Activated CD4-positive, alpha-beta memory T cell treated with anti-CD3 and anti-CD28 coated beads for 36 hours (primary cell): ENCODE results near the gene CACNA1C. TPM values are rescaled to one million over a fixed set of nuclear protein-coding genes. Genes with fewer than 3 reads are reported as not detected.
A peak's percentile ranks its signal among the peaks of the same experiment; 100 is the strongest.

Source experiments
- CTCF ChIA-PET: fragments of 350-600 bp; sonication (Branson Sonifier 250); formaldehyde crosslinking; loops from one replicate; lab custom pipeline; 2021; ENCODE audit warnings: antibody characterized with exemption, inconsistent platforms; lab: Charles Lee
- POLR2A ChIA-PET: fragments of 350-600 bp; sonication (Branson Sonifier 250); formaldehyde crosslinking; loops from one replicate; lab custom pipeline; 2021; ENCODE audit warnings: antibody characterized with exemption; lab: Charles Lee
- DNase-seq: peaks from one replicate; pipeline ENCODE4 v3.0.0-alpha.2; 2020
- H3K27ac Mint-ChIP-seq: one replicate; pipeline ENCODE4 v1.8.0; 2021; ENCODE audit warnings: mixed read lengths
- H3K27me3 Mint-ChIP-seq: one replicate; pipeline ENCODE4 v1.8.0; 2021; ENCODE audit warnings: mixed read lengths
- H3K36me3 Mint-ChIP-seq: one replicate; pipeline ENCODE4 v1.8.0; 2021; ENCODE audit warnings: mixed read lengths
- H3K4me1 Mint-ChIP-seq: one replicate; pipeline ENCODE4 v1.8.0; 2021; ENCODE audit warnings: low read depth, mixed read lengths
- H3K4me3 Mint-ChIP-seq: one replicate; pipeline ENCODE4 v1.8.0; 2021; ENCODE audit warnings: mild to moderate bottlenecking, mixed read lengths
- H3K9me3 Mint-ChIP-seq: one replicate; pipeline ENCODE4 v1.8.0; 2021; ENCODE audit warnings: mixed read lengths
- intact Hi-C: fragments of 100-400 bp; cut with micrococcal nuclease; formaldehyde crosslinking; loops from one replicate; pipeline ENCODE4 v1.15.1; 2023
- total RNA-seq, 2 experiments: library from RNA; stranded (reverse); gene quantifications; one replicate each; pipeline ENCODE4 v1.2.3, GENCODE V29; 2021

Gene CACNA1C
- total RNA-seq, 2 experiments from 2014 or later, result 0.07 to 0.12 TPM

GRCh38 chr12:2608608-2608945 is 555.8 kb downstream of the CACNA1C start:
- intact Hi-C loops, result no loop called here
- peaks cover 34% of the 10 kb centered on the region for H3K27me3 Mint-ChIP-seq
- H3K4me3 Mint-ChIP-seq, result no peak overlapping the region
- no peaks in the 10 kb centered on the region for H3K9me3 Mint-ChIP-seq
- H3K27ac Mint-ChIP-seq, result no peak overlapping the region
- ChIA-PET POLR2A (no interaction called here), CTCF (interaction anchor here (0.5 kb wide), 1 partner anchor 25 kb away, joined by 3 read pairs; no protein-coding TSS in a partner anchor)
- H3K36me3 Mint-ChIP-seq, result no peaks in the 10 kb centered on the region
- peaks cover 9% of the 10 kb centered on the region for H3K4me1 Mint-ChIP-seq
- no peak for DNase-seq

GRCh38 chr12:2609020-2609419 is 556.2 kb downstream of the CACNA1C start:
- ChIA-PET CTCF (interaction anchor here (0.5 kb wide), 1 partner anchor 26 kb away, joined by 3 read pairs; no protein-coding TSS in a partner anchor), POLR2A (no interaction called here)
- no peaks in the 10 kb centered on the region for H3K36me3 Mint-ChIP-seq
- no peak overlapping the region for H3K27ac Mint-ChIP-seq
- intact Hi-C loops, result no loop called here
- H3K27me3 Mint-ChIP-seq, result peaks cover 35% of the 10 kb centered on the region
- DNase-seq, result peak; percentile 11
- H3K4me3 Mint-ChIP-seq, result no peak overlapping the region
- peaks cover 13% of the 10 kb centered on the region for H3K4me1 Mint-ChIP-seq
- no peaks in the 10 kb centered on the region for H3K9me3 Mint-ChIP-seq

- intact Hi-C loops, result no loop called here
- H3K9me3 Mint-ChIP-seq, result no peaks in the 10 kb centered on the region
- H3K4me3 Mint-ChIP-seq, result no peak overlapping the region
- no peaks in the 10 kb centered on the region for H3K36me3 Mint-ChIP-seq
- H3K27me3 Mint-ChIP-seq, result peaks cover 46% of the 10 kb centered on the region
- H3K4me1 Mint-ChIP-seq, result peaks cover 18% of the 10 kb centered on the region
- ChIA-PET CTCF (no interaction called here), POLR2A (no interaction called here)
- no peak for DNase-seq
- no peak overlapping the region for H3K27ac Mint-ChIP-seq
Observed at GRCh38 chr12:2610358-2610757, 557.6 kb downstream of the CACNA1C start.

GRCh38 chr12:2613326-2614073 is 560.7 kb downstream of the CACNA1C start:
- Mint-ChIP-seq H3K27ac (peak overlapping the region; percentile 53), H3K36me3 (no peaks in the 10 kb centered on the region), H3K4me1 (peaks cover 18% of the 10 kb centered on the region), H3K27me3 (peaks cover 59% of the 10 kb centered on the region), H3K4me3 (no peak overlapping the region), H3K9me3 (no peaks in the 10 kb centered on the region)
- intact Hi-C loops, result no loop called here
- ChIA-PET POLR2A (no interaction called here), CTCF (no interaction called here)
- peak; percentile 79 for DNase-seq

GRCh38 chr12:2614341-2614740 is 561.6 kb downstream of the CACNA1C start:
- Mint-ChIP-seq H3K27ac (no peak overlapping the region), H3K36me3 (no peaks in the 10 kb centered on the region), H3K27me3 (peaks cover 55% of the 10 kb centered on the region), H3K4me1 (peaks cover 18% of the 10 kb centered on the region), H3K9me3 (no peaks in the 10 kb centered on the region), H3K4me3 (no peak overlapping the region)
- intact Hi-C loops, result no loop called here
- ChIA-PET POLR2A (no interaction called here), CTCF (no interaction called here)
- DNase-seq, result no peak

- no peak overlapping the region for H3K27ac Mint-ChIP-seq
- intact Hi-C loops, result no loop called here
- H3K9me3 Mint-ChIP-seq, result no peaks in the 10 kb centered on the region
- H3K27me3 Mint-ChIP-seq, result peaks cover 42% of the 10 kb centered on the region
- ChIA-PET POLR2A (no interaction called here), CTCF (no interaction called here)
- H3K4me1 Mint-ChIP-seq, result peaks cover 18% of the 10 kb centered on the region
- no peak for DNase-seq
- H3K36me3 Mint-ChIP-seq, result no peaks in the 10 kb centered on the region
- no peak overlapping the region for H3K4me3 Mint-ChIP-seq
Observed at GRCh38 chr12:2615665-2616402, 563.0 kb downstream of the CACNA1C start.

GRCh38 chr12:2616763-2617162 is 564.0 kb downstream of the CACNA1C start:
- no peak for DNase-seq
- H3K36me3 Mint-ChIP-seq, result no peaks in the 10 kb centered on the region
- peaks cover 18% of the 10 kb centered on the region for H3K4me1 Mint-ChIP-seq
- CTCF ChIA-PET, result no interaction called here
- no peak overlapping the region for H3K27ac Mint-ChIP-seq
- peaks cover 47% of the 10 kb centered on the region for H3K27me3 Mint-ChIP-seq
- H3K4me3 Mint-ChIP-seq, result no peak overlapping the region
- POLR2A ChIA-PET, result no interaction called here
- H3K9me3 Mint-ChIP-seq, result no peaks in the 10 kb centered on the region
- intact Hi-C loops, result no loop called here

GRCh38 chr12:2617365-2617764 is 564.6 kb downstream of the CACNA1C start:
- DNase-seq, result no peak
- Mint-ChIP-seq H3K27me3 (peaks cover 43% of the 10 kb centered on the region), H3K36me3 (no peaks in the 10 kb centered on the region), H3K4me3 (no peak overlapping the region), H3K27ac (no peak overlapping the region), H3K4me1 (peaks cover 18% of the 10 kb centered on the region), H3K9me3 (no peaks in the 10 kb centered on the region)
- POLR2A ChIA-PET, result no interaction called here
- intact Hi-C loops, result no loop called here
- CTCF ChIA-PET, result no interaction called here

- DNase-seq, result no peak
- Mint-ChIP-seq H3K4me3 (no peak overlapping the region), H3K27me3 (peaks cover 48% of the 10 kb centered on the region), H3K36me3 (no peaks in the 10 kb centered on the region), H3K27ac (no peak overlapping the region), H3K4me1 (peaks cover 11% of the 10 kb centered on the region), H3K9me3 (no peaks in the 10 kb centered on the region)
- ChIA-PET POLR2A (no interaction called here), CTCF (no interaction called here)
- intact Hi-C loops, result no loop called here
Observed at GRCh38 chr12:2618291-2618995, 565.7 kb downstream of the CACNA1C start.

GRCh38 chr12:2619136-2619535 is 566.3 kb downstream of the CACNA1C start:
- CTCF ChIA-PET, result no interaction called here
- H3K9me3 Mint-ChIP-seq, result no peaks in the 10 kb centered on the region
- peaks cover 5% of the 10 kb centered on the region for H3K4me1 Mint-ChIP-seq
- H3K4me3 Mint-ChIP-seq, result no peak overlapping the region
- no peak overlapping the region for H3K27ac Mint-ChIP-seq
- H3K27me3 Mint-ChIP-seq, result peaks cover 49% of the 10 kb centered on the region
- intact Hi-C loops, result no loop called here
- no peak for DNase-seq
- H3K36me3 Mint-ChIP-seq, result no peaks in the 10 kb centered on the region
- POLR2A ChIA-PET, result no interaction called here

- H3K9me3 Mint-ChIP-seq, result no peaks in the 10 kb centered on the region
- ChIA-PET POLR2A (no interaction called here), CTCF (no interaction called here)
- H3K27me3 Mint-ChIP-seq, result peaks cover 37% of the 10 kb centered on the region
- no peaks in the 10 kb centered on the region for H3K36me3 Mint-ChIP-seq
- DNase-seq, result no peak
- intact Hi-C loops, result no loop called here
- no peak overlapping the region for H3K4me3 Mint-ChIP-seq
- no peak overlapping the region for H3K27ac Mint-ChIP-seq
- no peaks in the 10 kb centered on the region for H3K4me1 Mint-ChIP-seq
Observed at GRCh38 chr12:2622460-2622859, 569.7 kb downstream of the CACNA1C start.

GRCh38 chr12:2623472-2623871 is 570.7 kb downstream of the CACNA1C start:
- Mint-ChIP-seq H3K27me3 (peaks cover 40% of the 10 kb centered on the region), H3K4me1 (no peaks in the 10 kb centered on the region), H3K4me3 (no peak overlapping the region), H3K9me3 (no peaks in the 10 kb centered on the region), H3K36me3 (no peaks in the 10 kb centered on the region), H3K27ac (no peak overlapping the region)
- intact Hi-C loops, result no loop called here
- no peak for DNase-seq
- ChIA-PET CTCF (no interaction called here), POLR2A (no interaction called here)
